Activated T-helper 1 cell treated with anti-CD3 and anti-CD28 coated beads, Interleukin-12 subunit alpha, Interleukin-12 subunit beta, Interleukin-2, Interleukin-4 antibody, amounts not matched to agents 30 ng/mL and 10 ng/mL and 1 ng/mL, durations not matched to agents 14 hours and 24 hours and 36 hours (primary cell): ENCODE data around the gene PIEZO1. TPM values are rescaled to one million over a fixed set of nuclear protein-coding genes. Genes with fewer than 3 reads are reported as not detected.
A peak's percentile ranks its signal among the peaks of the same experiment; 100 is the strongest.
"Not testable (repeated sequence)": the region's sequence is repeated elsewhere in the genome, so short reads cannot be mapped to it uniquely, and the experiment has no call there.

Experiments
- DNase-seq: peaks from one replicate; pipeline ENCODE4 v3.0.0; 2021; ENCODE audit warnings: low spot score
- H3K27ac Mint-ChIP-seq: one replicate; pipeline ENCODE4 v1.8.0; 2021; ENCODE audit warnings: mild to moderate bottlenecking, mixed read lengths
- H3K27me3 Mint-ChIP-seq: one replicate; pipeline ENCODE4 v1.8.0; 2022; ENCODE audit warnings: mild to moderate bottlenecking, moderate library complexity, mixed read lengths; ENCODE audit not compliant: insufficient read depth
- H3K36me3 Mint-ChIP-seq: one replicate; pipeline ENCODE4 v1.8.0; 2021; ENCODE audit warnings: low read depth, mixed read lengths
- H3K4me1 Mint-ChIP-seq: one replicate; pipeline ENCODE4 v1.8.0; 2021; ENCODE audit warnings: low read depth, mixed read lengths
- H3K4me3 Mint-ChIP-seq: one replicate; pipeline ENCODE4 v1.8.0; 2021; ENCODE audit warnings: mild to moderate bottlenecking, moderate library complexity, mixed read lengths
- H3K9me3 Mint-ChIP-seq: one replicate; pipeline ENCODE4 v1.8.0; 2021; ENCODE audit warnings: mixed read lengths
- intact Hi-C: fragments of 100-400 bp; cut with micrococcal nuclease; formaldehyde crosslinking; loops from one replicate; pipeline ENCODE4 v1.15.1; 2024
- total RNA-seq: library from RNA; stranded (reverse); gene quantifications from 2 replicates; pipeline ENCODE4 v1.2.3, GENCODE V29; 2022

Gene PIEZO1
- total RNA-seq, 1 donor from 2014 or later, result 217 TPM

- H3K9me3 Mint-ChIP-seq, result no peaks in the 10 kb centered on the region
- peaks cover 4% of the 10 kb centered on the region for H3K27me3 Mint-ChIP-seq
- no peak for DNase-seq
- intact Hi-C loops, result no loop called here
- no peaks in the 10 kb centered on the region for H3K36me3 Mint-ChIP-seq
- H3K4me3 Mint-ChIP-seq, result no peak overlapping the region
- peaks cover 26% of the 10 kb centered on the region for H3K4me1 Mint-ChIP-seq
- no peak overlapping the region for H3K27ac Mint-ChIP-seq
These were observed 7.7 kb upstream of the PIEZO1 start for GRCh38 chr16:88792668-88793250.

- H3K27ac Mint-ChIP-seq, result no peak overlapping the region
- no peak for DNase-seq
- intact Hi-C loops, result no loop called here
- peaks cover 4% of the 10 kb centered on the region for H3K27me3 Mint-ChIP-seq
- no peak overlapping the region for H3K4me3 Mint-ChIP-seq
- H3K36me3 Mint-ChIP-seq, result no peaks in the 10 kb centered on the region
- peaks cover 26% of the 10 kb centered on the region for H3K4me1 Mint-ChIP-seq
- no peaks in the 10 kb centered on the region for H3K9me3 Mint-ChIP-seq
These were observed 7.1 kb upstream of the PIEZO1 start for GRCh38 chr16:88792078-88792550.

- Mint-ChIP-seq H3K27ac (peak overlapping the region; percentile 76), H3K36me3 (no peaks in the 10 kb centered on the region), H3K4me3 (peak overlapping the region; percentile 56), H3K27me3 (peaks cover 4% of the 10 kb centered on the region), H3K4me1 (peaks cover 26% of the 10 kb centered on the region), H3K9me3 (no peaks in the 10 kb centered on the region)
- intact Hi-C loops, result no loop called here
- no peak for DNase-seq
These were observed 5.5 kb upstream of the PIEZO1 start for GRCh38 chr16:88790312-88791211.

- Mint-ChIP-seq H3K36me3 (no peaks in the 10 kb centered on the region), H3K27me3 (peaks cover 4% of the 10 kb centered on the region), H3K27ac (no peak overlapping the region), H3K9me3 (no peaks in the 10 kb centered on the region), H3K4me1 (peaks cover 18% of the 10 kb centered on the region), H3K4me3 (peak overlapping the region; percentile 56)
- DNase-seq, result no peak
- intact Hi-C loops, result loop anchor here (10.0 kb wide), 1 partner anchor 335 kb away; the partner anchor contains the start of gene ZFPM1
These were observed 4.6 kb upstream of the PIEZO1 start for GRCh38 chr16:88789594-88789993.

- not testable (repeated sequence) for H3K27ac Mint-ChIP-seq, H3K27me3 Mint-ChIP-seq, H3K9me3 Mint-ChIP-seq, H3K36me3 Mint-ChIP-seq, H3K4me3 Mint-ChIP-seq, DNase-seq
- intact Hi-C loops, result loop anchor here (10.0 kb wide), 1 partner anchor 334 kb away; the partner anchor contains the start of gene ZFPM1
- H3K4me1 Mint-ChIP-seq, result peaks cover 16% of the 10 kb centered on the region
These were observed 3.7 kb upstream of the PIEZO1 start for GRCh38 chr16:88788749-88789148.

GRCh38 chr16:88787579-88788314 is 2.7 kb upstream of the PIEZO1 start:
- intact Hi-C loops, result loop anchor here (10.0 kb wide), 1 partner anchor 333 kb away; the partner anchor contains the start of gene ZFPM1
- Mint-ChIP-seq H3K27ac (no peak overlapping the region), H3K4me3 (no peak overlapping the region), H3K27me3 (peaks cover 4% of the 10 kb centered on the region), H3K9me3 (no peaks in the 10 kb centered on the region), H3K36me3 (peaks cover 1% of the 10 kb centered on the region), H3K4me1 (peaks cover 26% of the 10 kb centered on the region)
- no peak for DNase-seq

GRCh38 chr16:88784856-88785105 is 239 bp downstream of the PIEZO1 start:
- H3K36me3 Mint-ChIP-seq, result peaks cover 1% of the 10 kb centered on the region
- no peaks in the 10 kb centered on the region for H3K9me3 Mint-ChIP-seq
- no peak for DNase-seq
- no peak overlapping the region for H3K4me3 Mint-ChIP-seq
- H3K27ac Mint-ChIP-seq, result no peak overlapping the region
- intact Hi-C loops, result loop anchor here (1.0 to 10.0 kb wide), 7 partner anchors 19 to 708 kb away; partner anchors contain the start of genes ANKRD11, CDT1, TRAPPC2L and ZFPM1
- peaks cover 40% of the 10 kb centered on the region for H3K4me1 Mint-ChIP-seq
- peaks cover 4% of the 10 kb centered on the region for H3K27me3 Mint-ChIP-seq

GRCh38 chr16:88784074-88784855 is 755 bp downstream of the PIEZO1 start:
- no peak for DNase-seq
- Mint-ChIP-seq H3K4me1 (peaks cover 37% of the 10 kb centered on the region), H3K4me3 (peak overlapping the region; percentile 82), H3K36me3 (peaks cover 1% of the 10 kb centered on the region), H3K27me3 (peaks cover 4% of the 10 kb centered on the region), H3K9me3 (no peaks in the 10 kb centered on the region), H3K27ac (peak overlapping the region; percentile 89)
- intact Hi-C loops, result loop anchor here (1.0 to 10.0 kb wide), 4 partner anchors 73 to 708 kb away; partner anchors contain the start of genes ANKRD11, TRAPPC2L and ZFPM1

- Mint-ChIP-seq H3K27me3 (peaks cover 4% of the 10 kb centered on the region), H3K4me3 (peak overlapping the region; percentile 82), H3K9me3 (no peaks in the 10 kb centered on the region), H3K4me1 (peaks cover 37% of the 10 kb centered on the region), H3K27ac (peak overlapping the region; percentile 89), H3K36me3 (peaks cover 1% of the 10 kb centered on the region)
- intact Hi-C loops, result loop anchor here (1.0 to 10.0 kb wide), 6 partner anchors 27 to 709 kb away; partner anchors contain the start of genes ANKRD11, APRT, CTU2 and RNF166
- DNase-seq, result no peak
These were observed 1.5 kb downstream of the PIEZO1 start for GRCh38 chr16:88783391-88784073.

GRCh38 chr16:88782454-88783390 is 2.3 kb downstream of the PIEZO1 start:
- intact Hi-C loops, result loop anchor here (1.0 to 10.0 kb wide), 6 partner anchors 28 to 710 kb away; partner anchors contain the start of genes ANKRD11, APRT, CTU2 and RNF166
- Mint-ChIP-seq H3K27ac (peak overlapping the region; percentile 89), H3K27me3 (no peaks in the 10 kb centered on the region), H3K9me3 (no peaks in the 10 kb centered on the region), H3K4me1 (peaks cover 37% of the 10 kb centered on the region), H3K36me3 (peaks cover 1% of the 10 kb centered on the region), H3K4me3 (peak overlapping the region; percentile 82)
- DNase-seq, result no peak
